Right lobe of liver (tissue), 4 donors: Measurements from ENCODE around the gene TAOK1.

Source experiments
- POLR2A ChIP-seq: fragments of 450-650 bp; IDR thresholded peaks from one replicate; pipeline ENCODE4 v1.6.1; 2017; ENCODE audit warnings: antibody characterized with exemption, mild to moderate bottlenecking
- TF ChIP-seq, protein P1 (sequence below), 4 donors: fragments of 200-600 bp in 3 of 4; fragments of 450-650 bp in 1 of 4; IDR thresholded peaks; one replicate each; pipeline versions ENCODE4 v1.5.1 to v1.8.0; 2016 to 2022; ENCODE audit warnings: antibody characterized with exemption in 4 of 4, mild to moderate bottlenecking in 2 of 4
- donor health status: DM: no; HTN: no; CAD: no.
- donor health status: DM: no; HTN: no; CAD: no.
- donor health status: DM: no; HTN: yes; CAD: no.

DNA sequence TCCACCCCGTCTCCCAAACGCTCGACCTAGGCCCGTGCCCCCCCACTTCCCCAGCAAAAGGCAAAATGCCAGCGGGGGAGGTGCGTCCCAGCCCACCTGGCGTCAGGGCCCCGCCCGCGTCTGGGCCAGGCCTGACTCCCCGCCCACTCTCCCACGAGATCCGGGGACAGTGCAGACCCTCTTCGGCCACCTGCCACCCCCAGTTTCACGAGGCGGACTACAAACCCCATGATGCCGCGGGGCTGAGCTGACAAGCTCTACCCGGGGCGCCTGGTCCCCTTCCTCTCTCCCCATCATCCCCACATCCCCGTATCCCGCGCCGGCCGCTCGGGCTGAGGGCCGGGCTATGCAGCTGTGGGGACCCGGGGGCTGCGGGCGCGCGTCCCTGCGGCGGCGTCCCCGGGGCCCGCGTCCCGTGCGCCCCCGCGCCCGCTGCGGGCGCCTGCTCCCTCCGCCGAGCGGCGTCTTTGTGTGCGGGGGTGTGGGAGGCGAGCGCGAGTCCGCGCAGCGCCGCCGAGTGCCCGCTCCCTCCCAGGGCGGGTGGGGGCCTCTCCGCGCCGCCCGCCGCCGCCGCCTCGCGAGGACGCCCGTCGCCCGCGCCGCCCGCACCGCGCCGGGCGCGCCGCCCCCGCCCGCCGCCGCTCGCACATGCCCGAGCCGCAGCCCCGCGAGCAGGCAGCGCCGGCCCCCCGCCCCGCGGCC is 202.8 kb downstream of the TAOK1 start, which contains the start of gene ANKRD13B:
- TF ChIP-seq, protein P1, sequence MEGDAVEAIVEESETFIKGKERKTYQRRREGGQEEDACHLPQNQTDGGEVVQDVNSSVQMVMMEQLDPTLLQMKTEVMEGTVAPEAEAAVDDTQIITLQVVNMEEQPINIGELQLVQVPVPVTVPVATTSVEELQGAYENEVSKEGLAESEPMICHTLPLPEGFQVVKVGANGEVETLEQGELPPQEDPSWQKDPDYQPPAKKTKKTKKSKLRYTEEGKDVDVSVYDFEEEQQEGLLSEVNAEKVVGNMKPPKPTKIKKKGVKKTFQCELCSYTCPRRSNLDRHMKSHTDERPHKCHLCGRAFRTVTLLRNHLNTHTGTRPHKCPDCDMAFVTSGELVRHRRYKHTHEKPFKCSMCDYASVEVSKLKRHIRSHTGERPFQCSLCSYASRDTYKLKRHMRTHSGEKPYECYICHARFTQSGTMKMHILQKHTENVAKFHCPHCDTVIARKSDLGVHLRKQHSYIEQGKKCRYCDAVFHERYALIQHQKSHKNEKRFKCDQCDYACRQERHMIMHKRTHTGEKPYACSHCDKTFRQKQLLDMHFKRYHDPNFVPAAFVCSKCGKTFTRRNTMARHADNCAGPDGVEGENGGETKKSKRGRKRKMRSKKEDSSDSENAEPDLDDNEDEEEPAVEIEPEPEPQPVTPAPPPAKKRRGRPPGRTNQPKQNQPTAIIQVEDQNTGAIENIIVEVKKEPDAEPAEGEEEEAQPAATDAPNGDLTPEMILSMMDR (IDR thresholded peaks at IDR 0.05) = no peak
- TF ChIP-seq POLR2A = no peak
